SK-N-SH (cell line): Measurements from ENCODE around the gene ERMAP. TPM values are rescaled to one million over a fixed set of nuclear protein-coding genes. Genes with fewer than 3 reads are reported as not detected.

Experiments used
- CTCF ChIA-PET: fragments of 300-600, 350-600 bp; formaldehyde crosslinking; extraction: SDS; loops from one replicate; lab custom pipeline; 2021; lab: Yijun Ruan, JAX
- POLR2A ChIA-PET: fragments of 350-600 bp; sonication (Branson Sonifier 250); formaldehyde crosslinking; extraction: SDS; loops from one replicate; lab custom pipeline; 2020; ENCODE audit warnings: antibody characterized with exemption, inconsistent platforms; lab: Yijun Ruan, JAX
- DNase-seq: peaks from one replicate; pipeline ENCODE4 v3.0.0; 2012
- H2AFZ ChIP-seq: fragments of 200-600 bp; sonication (generic); 2 replicates; pipeline ENCODE4 v1.8.1; 2016; ENCODE audit warnings: antibody characterized with exemption, mild to moderate bottlenecking, low read depth
- H3F3A ChIP-seq: fragments of 200-600 bp; sonication (generic); replicated peaks from 2 replicates; pipeline ENCODE3; 2016; ENCODE audit warnings: antibody characterized with exemption, mild to moderate bottlenecking; ENCODE audit not compliant: insufficient read depth
- H3K27ac ChIP-seq, 2 experiments: fragments of 200-500 bp in 1 of 2; fragments of 200-600 bp in 1 of 2; sonication (Bioruptor generic) in 1 of 2; sonication (generic), shearing (Covaris generic) in 1 of 2; 2 replicates each; pipeline versions ENCODE4 v1.5.1 to v1.6.1; 2014 to 2016; ENCODE audit warnings: low read depth in 2 of 2, inconsistent platforms in 1 of 2, low read length in 1 of 2, mild to moderate bottlenecking in 1 of 2, mixed read lengths in 1 of 2
- H3K27me3 ChIP-seq: fragments of 200-600 bp; sonication (generic), shearing (Covaris generic); 2 replicates; pipeline ENCODE4 v1.6.1; 2016; ENCODE audit warnings: mixed run types; ENCODE audit not compliant: insufficient read depth
- H3K36me3 ChIP-seq, 2 experiments: fragments of 200-500 bp in 1 of 2; fragments of 200-600 bp in 1 of 2; sonication (Bioruptor generic) in 1 of 2; sonication (generic) in 1 of 2; replicated peaks in 1 of 2; 2 replicates each; pipeline versions ENCODE3 to v1.5.1; 2014 to 2016; ENCODE audit warnings: low read length in 1 of 2, mild to moderate bottlenecking in 1 of 2; ENCODE audit not compliant: insufficient read depth in 2 of 2, control insufficient read depth in 1 of 2
- H3K4me1 ChIP-seq, 2 experiments: fragments of 200-500 bp in 1 of 2; fragments of 200-600 bp in 1 of 2; sonication (Bioruptor generic) in 1 of 2; sonication (generic), shearing (Covaris generic) in 1 of 2; 2 replicates each; pipeline versions ENCODE4 v1.5.1 to v1.6.1; 2014 to 2016; ENCODE audit warnings: low read depth in 1 of 2, low read length in 1 of 2, mixed run types in 1 of 2; ENCODE audit not compliant: insufficient read depth in 2 of 2, control insufficient read depth in 1 of 2
- H3K4me2 ChIP-seq: fragments of 200-600 bp; sonication (generic), shearing (Covaris generic); 2 replicates; pipeline ENCODE4 v1.6.1; 2017; ENCODE audit warnings: mixed run types
- H3K4me3 ChIP-seq, 2 experiments: fragments of 200-500 bp in 1 of 2; fragments of 200-600 bp in 1 of 2; sonication (Bioruptor generic) in 1 of 2; sonication (generic), shearing (Covaris generic) in 1 of 2; 2 replicates each; pipeline versions ENCODE4 v1.5.1 to v1.8.1; 2014 to 2016; ENCODE audit warnings: low read depth in 2 of 2, inconsistent platforms in 1 of 2, low read length in 1 of 2, mild to moderate bottlenecking in 1 of 2, mixed read lengths in 1 of 2, moderate library complexity in 1 of 2
- H3K79me2 ChIP-seq: fragments of 200-600 bp; sonication (generic); 2 replicates; pipeline ENCODE4 v1.8.1; 2017; ENCODE audit warnings: mild to moderate bottlenecking; ENCODE audit not compliant: insufficient read depth
- H3K9ac ChIP-seq: fragments of 200-600 bp; sonication (generic); 2 replicates; pipeline ENCODE4 v1.6.1; 2017; ENCODE audit warnings: mixed run types
- H3K9me2 ChIP-seq: fragments of 200-600 bp; sonication (generic); 2 replicates; pipeline ENCODE4 v1.6.1; 2017; ENCODE audit warnings: mixed run types
- H3K9me3 ChIP-seq: fragments of 200-600 bp; sonication (generic); 2 replicates; pipeline ENCODE4 v1.6.1; 2017; ENCODE audit warnings: mixed run types, mild to moderate bottlenecking, moderate library complexity
- H4K20me1 ChIP-seq: fragments of 200-600 bp; sonication (generic); 2 replicates; pipeline ENCODE4 v1.6.1; 2017; ENCODE audit warnings: mild to moderate bottlenecking, mixed run types; ENCODE audit not compliant: insufficient read depth
- CHD2 ChIP-seq: fragments of 150-350 bp; IDR thresholded peaks from 2 replicates; pipeline ENCODE4 v1.6.1; 2018; ENCODE audit warnings: low read length; ENCODE audit not compliant: partially characterized antibody
- ELF1 ChIP-seq: IDR thresholded peaks from 2 replicates; pipeline ENCODE4 v1.4.0; 2012
- JUND ChIP-seq: IDR thresholded peaks from 2 replicates; pipeline ENCODE4 v1.4.0; 2012
- MXI1 ChIP-seq: IDR thresholded peaks from 2 replicates; pipeline ENCODE4 v1.6.1; 2012; ENCODE audit warnings: mild to moderate bottlenecking, low read depth, low read length, improper control_type of control experiment
- NRF1 ChIP-seq: IDR thresholded peaks from 2 replicates; pipeline ENCODE4 v1.6.1; 2012; ENCODE audit warnings: low read depth, mild to moderate bottlenecking, low read length
- PBX3 ChIP-seq: IDR thresholded peaks from 2 replicates; pipeline ENCODE4; 2012
- RAD21 ChIP-seq: IDR thresholded peaks from 2 replicates; pipeline ENCODE4 v1.6.1; 2012; ENCODE audit warnings: mild to moderate bottlenecking, low read length
- RXRA ChIP-seq: IDR thresholded peaks from 2 replicates; pipeline ENCODE4 v1.4.0; 2012; ENCODE audit warnings: low read depth, mild to moderate bottlenecking, borderline replicate concordance
- TCF12 ChIP-seq: IDR thresholded peaks from 2 replicates; pipeline ENCODE4 v1.4.0; 2012
- TEAD4 ChIP-seq: IDR thresholded peaks from 2 replicates; pipeline ENCODE4 v1.4.0; 2012; ENCODE audit warnings: mild to moderate bottlenecking, borderline replicate concordance; ENCODE audit not compliant: insufficient read depth
- USF1 ChIP-seq: IDR thresholded peaks from 2 replicates; pipeline ENCODE4 v1.4.0; 2012; ENCODE audit warnings: low read depth, borderline replicate concordance
- YY1 ChIP-seq: IDR thresholded peaks from 2 replicates; pipeline ENCODE4 v1.4.0; 2012; ENCODE audit warnings: low read depth, mild to moderate bottlenecking
- ZBTB33 ChIP-seq: IDR thresholded peaks from 2 replicates; pipeline ENCODE4 v1.4.0; 2012; ENCODE audit warnings: low read depth, borderline replicate concordance
- WGBS: methylation state at CpG from one replicate; pipeline ENCODE4 v1.1.6; 2017; ENCODE audit warnings: low lambda C conversion rate; 5-methylcytosine and 5-hydroxymethylcytosine counted together
- polyA plus RNA-seq, 3 experiments: library from polyadenylated mRNA; depleted of rRNA; stranded (reverse); fragments of >200 nt; gene quantifications; 2 replicates each; pipeline ENCODE4 v1.2.3, GENCODE V29; 2012

Gene ERMAP
- polyA plus RNA-seq, 1 of the 3 experiments (the other 2 are of a cell fraction), result 10.4 TPM

DNA sequence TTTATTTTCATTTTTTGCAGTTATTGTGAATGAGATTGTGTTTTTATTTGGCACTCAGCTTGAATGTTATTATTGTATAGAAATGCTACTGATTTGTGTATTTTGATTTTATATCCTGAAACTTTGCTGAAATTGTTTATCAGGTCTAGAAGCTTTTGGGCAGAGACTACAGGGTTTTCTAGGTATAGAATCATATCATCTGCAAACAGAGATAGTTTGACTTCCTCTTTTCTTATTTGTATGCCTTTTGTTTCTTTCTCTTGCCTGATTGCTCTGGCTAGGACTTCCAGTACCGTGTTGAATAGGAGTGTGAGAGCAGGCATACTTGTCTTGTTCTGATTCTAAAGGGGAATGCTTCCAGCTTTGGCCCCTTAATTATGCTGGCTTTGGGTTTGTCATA is 56.7 kb downstream of the ERMAP start:
- 55% methylated on average over 1 of the region's 1 CpG for WGBS
- Histone ChIP-seq H3K4me1 (no peaks in the 10 kb centered on the region), H3K4me3 (no peak overlapping the region), H3K9ac (no peak overlapping the region), H3K36me3 (no peaks in the 10 kb centered on the region), H3K4me2 (no peak overlapping the region), H4K20me1 (no peaks in the 10 kb centered on the region), H3K9me3 (no peaks in the 10 kb centered on the region; the same call in 1 of the 2 replicates), H3K27ac (no peak overlapping the region), H3K79me2 (no peaks in the 10 kb centered on the region), H3F3A (no peaks in the 10 kb centered on the region), H2AFZ (no peak overlapping the region), H3K27me3 (no peaks in the 10 kb centered on the region; the same call in 1 of the 2 replicates), H3K9me2 (no peaks in the 10 kb centered on the region)
- TF ChIP-seq TEAD4 (no peak), TCF12 (no peak), PBX3 (no peak), MXI1 (no peak), CHD2 (no peak), ELF1 (no peak)
- ChIA-PET CTCF (interaction anchor here (1.2 kb wide), 1 partner anchor 200 kb away, joined by 3 read pairs; no protein-coding TSS in a partner anchor), POLR2A (no interaction called here)
- DNase-seq, result no peak

GRCh38 chr1:42876009-42876408 is 59.1 kb downstream of the ERMAP start:
- Histone ChIP-seq H3K4me3 (no peak overlapping the region), H3K36me3 (no peaks in the 10 kb centered on the region), H3K4me2 (no peak overlapping the region), H2AFZ (no peak overlapping the region), H3K4me1 (no peaks in the 10 kb centered on the region), H4K20me1 (no peaks in the 10 kb centered on the region), H3K27ac (no peak overlapping the region), H3K9ac (no peak overlapping the region), H3K9me3 (no peaks in the 10 kb centered on the region; the same call in 1 of the 2 replicates), H3K9me2 (no peaks in the 10 kb centered on the region), H3K27me3 (no peaks in the 10 kb centered on the region), H3K79me2 (no peaks in the 10 kb centered on the region)
- no peak for DNase-seq
- POLR2A ChIA-PET, result no interaction called here
- CTCF ChIA-PET, result interaction anchor here (1.8 kb wide), 1 partner anchor 198 kb away, joined by 7 read pairs; no protein-coding TSS in a partner anchor
- TF ChIP-seq RAD21, result no peak
- no peak for TF ChIP-seq YY1
- no peak for TF ChIP-seq ELF1
- TF ChIP-seq, all 33 proteins: peak for 0
- H3F3A ChIP-seq, result no peaks in the 10 kb centered on the region

GRCh38 chr1:42877380-42877779 is 60.5 kb downstream of the ERMAP start:
- Histone ChIP-seq H3K4me2 (no peak overlapping the region), H3K9me2 (no peaks in the 10 kb centered on the region), H3K27ac (no peak overlapping the region), H3K4me3 (no peak overlapping the region), H3K27me3 (no peaks in the 10 kb centered on the region), H3K9ac (no peak overlapping the region), H4K20me1 (no peaks in the 10 kb centered on the region), H3K9me3 (no peaks in the 10 kb centered on the region; the same call in 1 of the 2 replicates), H3K36me3 (no peaks in the 10 kb centered on the region), H3F3A (no peaks in the 10 kb centered on the region), H3K4me1 (no peaks in the 10 kb centered on the region), H2AFZ (no peak overlapping the region), H3K79me2 (no peaks in the 10 kb centered on the region)
- CTCF ChIA-PET, result interaction anchor here (1.8 kb wide), 1 partner anchor 196 kb away, joined by 7 read pairs; no protein-coding TSS in a partner anchor
- WGBS, result 46% methylated on average over 2 of the region's 2 CpGs
- POLR2A ChIA-PET, result no interaction called here
- TF ChIP-seq ZBTB33 (no peak), TCF12 (no peak), CHD2 (no peak), JUND (no peak), NRF1 (no peak), RXRA (no peak), USF1 (no peak)
- DNase-seq, result no peak
